Measurements from ENCODE around the gene KRTAP10-1. TPM values are rescaled to one million over a fixed set of nuclear protein-coding genes. Genes with fewer than 3 reads are reported as not detected.

Gene KRTAP10-1
- total and polyA plus RNA-seq, 9 of the 15 experiments (the other 6 are each of a cell fraction or from before 2014, with no cell fraction given) = not detected

GRCh38 chr21:44551340-44551961 lies 11.5 kb upstream of the KRTAP10-1 start, which contains the start of gene KRTAP10-2:
Gene KRTAP10-2, minus strand, starts transcription at chr21:44551505. Its CDS starts 47 bp downstream, at chr21:44551458.
- CTCF ChIA-PET (ENCODE audit: low intra/inter-chr PET ratio) = no interaction called here
- H4K20me1 ChIP-seq (replicated peaks; ENCODE audit: control insufficient read depth, insufficient read depth, low read length) = no peaks in the 10 kb centered on the region
- no peak within 1 kb of the TSS for H3K27ac ChIP-seq (ENCODE audit: extremely low read depth, low read depth, low read length)
- no peaks in the 10 kb centered on the region for H3K9me1 ChIP-seq (ENCODE audit: control insufficient read depth, insufficient read depth, low read length)
- H3K4me1 ChIP-seq (replicated peaks in 1 of 2; ENCODE audit: control insufficient read depth in 2 of 2, insufficient read depth in 2 of 2, low read length in 2 of 2) = peaks cover 0 to 4% of the 10 kb centered on the region in 2 experiments; a peak in 1 of 5 replicates
- H3K9ac ChIP-seq (ENCODE audit: insufficient read depth in 1 of 2, low read depth in 2 of 2, low read length in 2 of 2) = no peak within 1 kb of the TSS; a peak in 1 of 4 replicates
- peaks cover 37 to 60% of the 10 kb centered on the region in 2 experiments for H3K27me3 ChIP-seq (ENCODE audit: control insufficient read depth in 2 of 2, insufficient read depth in 2 of 2, low read length in 2 of 2)
- no peak for TF ChIP-seq PCBP1 (IDR thresholded peaks at IDR 0.05; ENCODE audit: low read depth, low read length, poor library complexity, severe bottlenecking)
- no peak for TF ChIP-seq ZNF830 (CRISPR knock-in tag; IDR thresholded peaks at IDR 0.05)
- no peak for TF ChIP-seq ELF1 (tag; IDR thresholded peaks at IDR 0.05)
- TF ChIP-seq CREB1 (IDR thresholded peaks at IDR 0.05) = no peak
- TF ChIP-seq CREB1 (CRISPR knock-in tag; IDR thresholded peaks at IDR 0.05) = no peak
- no peak for TF ChIP-seq CSDE1 (IDR thresholded peaks at IDR 0.05)
- no peak for TF ChIP-seq EGR1 (conservative IDR thresholded peaks at IDR 0.05)
- no peak for TF ChIP-seq ZNF324 (CRISPR knock-in tag; IDR thresholded peaks at IDR 0.05)
- TF ChIP-seq, protein P1, sequence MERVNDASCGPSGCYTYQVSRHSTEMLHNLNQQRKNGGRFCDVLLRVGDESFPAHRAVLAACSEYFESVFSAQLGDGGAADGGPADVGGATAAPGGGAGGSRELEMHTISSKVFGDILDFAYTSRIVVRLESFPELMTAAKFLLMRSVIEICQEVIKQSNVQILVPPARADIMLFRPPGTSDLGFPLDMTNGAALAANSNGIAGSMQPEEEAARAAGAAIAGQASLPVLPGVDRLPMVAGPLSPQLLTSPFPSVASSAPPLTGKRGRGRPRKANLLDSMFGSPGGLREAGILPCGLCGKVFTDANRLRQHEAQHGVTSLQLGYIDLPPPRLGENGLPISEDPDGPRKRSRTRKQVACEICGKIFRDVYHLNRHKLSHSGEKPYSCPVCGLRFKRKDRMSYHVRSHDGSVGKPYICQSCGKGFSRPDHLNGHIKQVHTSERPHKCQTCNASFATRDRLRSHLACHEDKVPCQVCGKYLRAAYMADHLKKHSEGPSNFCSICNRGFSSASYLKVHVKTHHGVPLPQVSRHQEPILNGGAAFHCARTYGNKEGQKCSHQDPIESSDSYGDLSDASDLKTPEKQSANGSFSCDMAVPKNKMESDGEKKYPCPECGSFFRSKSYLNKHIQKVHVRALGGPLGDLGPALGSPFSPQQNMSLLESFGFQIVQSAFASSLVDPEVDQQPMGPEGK (CRISPR knock-in tag; IDR thresholded peaks at IDR 0.05; ENCODE audit: borderline replicate concordance) = no peak
- TF ChIP-seq ZNF3 (CRISPR knock-in tag; IDR thresholded peaks at IDR 0.05) = no peak
- TF ChIP-seq, protein P2, sequence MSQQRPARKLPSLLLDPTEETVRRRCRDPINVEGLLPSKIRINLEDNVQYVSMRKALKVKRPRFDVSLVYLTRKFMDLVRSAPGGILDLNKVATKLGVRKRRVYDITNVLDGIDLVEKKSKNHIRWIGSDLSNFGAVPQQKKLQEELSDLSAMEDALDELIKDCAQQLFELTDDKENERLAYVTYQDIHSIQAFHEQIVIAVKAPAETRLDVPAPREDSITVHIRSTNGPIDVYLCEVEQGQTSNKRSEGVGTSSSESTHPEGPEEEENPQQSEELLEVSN (IDR thresholded peaks at IDR 0.05; ENCODE audit: borderline replicate concordance in 1 of 2, extremely low read depth in 1 of 2, insufficient read depth in 1 of 2, insufficient read length in 1 of 2, low read depth in 1 of 2, low read length in 1 of 2, poor library complexity in 1 of 2, severe bottlenecking in 1 of 2) = no peak
- TF ChIP-seq ZFP36 (IDR thresholded peaks at IDR 0.05; ENCODE audit: low read depth, low read length, partially characterized antibody) = no peak
- no peak for TF ChIP-seq ZNF431 (CRISPR knock-in tag; IDR thresholded peaks at IDR 0.05)
- TF ChIP-seq TBP (optimal IDR thresholded peaks at IDR 0.05; ENCODE audit: low read depth, low read length) = no peak
- H3K79me2 ChIP-seq (ENCODE audit: control insufficient read depth, insufficient read depth, low read length) = no peaks in the 10 kb centered on the region
- WGBS (ENCODE audit: insufficient coverage, low coverage, missing lambda C conversion rate) = 3% methylated on average over 14 of the region's 17 CpGs
- H3K36me3 ChIP-seq (ENCODE audit: control insufficient read depth, insufficient read depth, low read length) = no peaks in the 10 kb centered on the region
- no peak within 1 kb of the TSS for H2AFZ ChIP-seq (ENCODE audit: low read depth, low read length)
- H3K4me2 ChIP-seq (ENCODE audit: insufficient read depth, low read length) = no peak within 1 kb of the TSS
- ATAC-seq (no peak; the same call in 2 of the 3 replicates), DNase-seq (ENCODE audit: extremely low read depth in 1 of 4, low spot score in 3 of 4) (no peak), FAIRE-seq (no peak)
- POLR2A ChIA-PET = interaction anchor here (1.1 kb wide), 1 partner anchor 9 kb away, joined by 3 read pairs; no protein-coding TSS in a partner anchor
- intact Hi-C loops (cut with micrococcal nuclease) = no loop called here
- H3K9me3 ChIP-seq (replicated peaks; ENCODE audit: control insufficient read depth, insufficient read depth, low read depth, low read length) = no peaks in the 10 kb centered on the region
- BruUV-seq (replicated peaks) = no TSS peak
- H3K4me3 ChIP-seq = no peak within 1 kb of the TSS
- in situ Hi-C loops (cut with MboI) = no loop called here

Data from K562 (cell line).